SIG-M5 treated with dmso at 0.1 percent for 504 hours (cell line): ENCODE measurements around the gene C22orf31.
"Not testable (repeated sequence)": the region's sequence is repeated elsewhere in the genome, so short reads cannot be mapped to it uniquely, and the experiment has no call there.

Experiments used
- DNase-seq: peaks from one replicate; lab custom pipeline; 2025; ENCODE audit not compliant: unreplicated experiment; lab: John Stamatoyannopoulos, UW

Gene C22orf31

DNA sequence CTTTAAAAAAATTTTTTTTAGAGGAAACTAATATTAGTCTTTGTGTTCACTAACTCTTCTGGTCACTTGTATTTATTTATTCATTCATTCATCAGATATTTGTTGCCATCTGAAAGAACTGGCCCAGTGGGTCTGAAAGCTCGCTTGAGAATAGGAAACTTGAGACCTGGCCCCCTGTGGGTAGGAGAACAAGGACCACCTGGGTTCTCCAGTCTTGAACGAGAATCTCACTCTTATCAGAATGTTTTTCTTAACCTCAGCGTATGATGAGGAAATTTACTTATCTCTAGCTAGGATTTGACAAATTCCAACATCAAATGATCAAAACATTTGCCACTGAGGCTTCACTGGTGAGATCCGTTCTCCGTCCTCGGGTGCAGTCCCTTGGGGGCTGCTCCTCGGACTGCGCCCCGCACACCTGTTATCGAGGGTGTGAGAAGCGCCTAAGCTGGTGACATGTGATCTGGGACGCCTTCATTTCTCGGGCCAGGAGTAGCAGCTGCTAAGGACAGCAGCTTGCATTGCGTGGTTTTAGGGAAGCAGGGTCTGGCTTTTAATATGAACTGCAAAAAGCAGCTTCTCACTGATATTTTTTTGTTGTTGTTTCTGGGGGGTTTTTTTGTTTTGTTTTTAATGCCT is 6.3 kb downstream of the C22orf31 start:
- no peak for DNase-seq

DNA sequence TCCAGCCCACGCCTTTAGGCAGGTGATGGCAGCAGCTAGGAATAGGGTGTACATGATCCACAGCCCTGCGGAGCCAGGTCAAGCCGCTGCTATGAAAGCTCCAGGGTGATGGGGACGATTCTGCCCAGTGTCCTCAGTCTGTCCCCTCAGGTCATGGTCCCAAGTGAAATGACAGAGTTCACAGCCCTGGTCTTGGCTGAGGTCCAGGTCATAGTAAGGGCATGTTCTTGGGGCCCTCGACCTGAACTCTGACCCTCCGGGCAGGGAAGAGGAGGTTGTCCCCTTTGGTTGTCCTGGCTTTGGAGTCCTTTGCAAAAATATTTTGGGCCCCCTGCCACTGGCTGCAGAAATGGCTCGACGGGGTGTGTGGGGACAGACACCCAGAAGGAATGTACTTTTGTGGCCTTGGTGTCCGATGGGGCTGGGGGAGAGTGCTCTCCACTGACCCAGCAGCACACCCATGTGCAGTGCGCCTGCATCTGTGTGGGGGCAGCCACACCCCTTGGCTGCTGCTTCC is 7.3 kb downstream of the C22orf31 start:
- DNase-seq, result no peak

DNA sequence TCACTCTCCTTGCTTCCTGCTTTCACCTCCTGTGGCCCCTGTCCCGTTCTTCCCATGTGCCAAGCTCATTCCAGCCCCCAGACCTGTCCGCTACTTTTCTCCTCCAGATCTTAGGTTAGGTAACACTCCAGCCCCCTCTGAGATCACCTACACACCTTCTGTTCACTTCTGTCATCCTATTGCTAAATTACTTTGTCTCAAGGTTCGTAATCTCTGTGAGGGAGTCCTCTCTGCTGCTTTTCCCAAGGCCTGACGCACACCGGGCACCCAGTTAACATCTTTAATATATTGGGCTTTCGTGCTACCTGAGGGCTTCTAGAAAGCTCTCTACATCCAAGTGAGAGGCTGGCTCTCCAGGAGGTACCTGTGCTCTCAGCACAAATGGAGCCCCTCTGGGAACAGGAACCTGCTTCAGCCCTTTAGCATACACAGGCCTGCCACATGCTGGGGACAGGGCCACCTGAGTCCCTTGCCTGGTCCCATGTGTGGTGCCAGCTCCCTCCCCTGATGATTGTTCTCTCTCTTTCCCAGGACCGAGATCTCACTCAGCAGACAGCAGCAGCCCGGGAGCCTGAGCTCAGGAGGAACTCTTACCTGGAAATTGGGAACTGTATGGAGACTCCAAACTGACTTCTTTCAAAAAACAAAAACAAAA is 8.5 kb downstream of the C22orf31 start:
- DNase-seq, result no peak

DNA sequence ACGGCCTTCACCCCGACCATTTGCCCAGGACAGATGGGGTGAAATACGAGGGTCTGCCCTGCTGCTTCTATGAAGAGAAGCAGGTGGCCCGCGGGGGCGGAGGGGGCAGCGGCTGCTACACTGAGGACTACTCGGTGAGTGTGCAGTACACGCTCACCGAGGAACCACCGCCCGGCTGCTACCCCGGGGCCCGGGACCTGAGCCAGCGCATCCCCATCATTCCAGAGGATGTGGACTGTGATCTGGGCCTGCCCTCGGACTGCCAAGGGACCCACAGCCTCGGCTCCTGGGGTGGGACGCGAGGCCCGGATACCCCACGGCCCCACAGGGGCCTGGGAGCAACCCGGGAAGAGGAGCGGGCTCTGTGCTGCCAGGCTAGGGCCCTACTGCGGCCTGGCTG is 11.2 kb downstream of the C22orf31 start:
- no peak for DNase-seq

DNA sequence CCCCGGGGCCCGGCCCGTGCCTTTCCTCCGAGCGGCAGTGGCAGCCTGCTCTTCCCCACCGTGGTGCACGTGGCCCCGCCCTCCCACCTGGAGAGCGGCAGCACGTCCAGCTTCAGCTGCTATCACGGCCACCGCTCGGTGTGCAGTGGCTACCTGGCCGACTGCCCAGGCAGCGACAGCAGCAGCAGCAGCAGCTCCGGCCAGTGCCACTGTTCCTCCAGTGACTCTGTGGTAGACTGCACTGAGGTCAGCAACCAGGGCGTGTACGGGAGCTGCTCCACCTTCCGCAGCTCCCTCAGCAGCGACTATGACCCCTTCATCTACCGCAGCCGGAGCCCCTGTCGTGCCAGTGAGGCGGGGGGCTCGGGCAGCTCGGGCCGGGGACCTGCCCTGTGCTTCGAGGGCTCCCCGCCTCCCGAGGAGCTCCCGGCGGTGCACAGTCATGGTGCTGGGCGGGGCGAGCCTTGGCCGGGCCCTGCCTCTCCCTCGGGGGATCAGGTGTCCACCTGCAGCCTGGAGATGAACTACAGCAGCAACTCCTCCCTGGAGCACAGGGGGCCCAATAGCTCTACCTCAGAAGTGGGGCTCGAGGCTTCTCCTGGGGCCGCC is 11.9 kb downstream of the C22orf31 start:
- DNase-seq, result no peak

DNA sequence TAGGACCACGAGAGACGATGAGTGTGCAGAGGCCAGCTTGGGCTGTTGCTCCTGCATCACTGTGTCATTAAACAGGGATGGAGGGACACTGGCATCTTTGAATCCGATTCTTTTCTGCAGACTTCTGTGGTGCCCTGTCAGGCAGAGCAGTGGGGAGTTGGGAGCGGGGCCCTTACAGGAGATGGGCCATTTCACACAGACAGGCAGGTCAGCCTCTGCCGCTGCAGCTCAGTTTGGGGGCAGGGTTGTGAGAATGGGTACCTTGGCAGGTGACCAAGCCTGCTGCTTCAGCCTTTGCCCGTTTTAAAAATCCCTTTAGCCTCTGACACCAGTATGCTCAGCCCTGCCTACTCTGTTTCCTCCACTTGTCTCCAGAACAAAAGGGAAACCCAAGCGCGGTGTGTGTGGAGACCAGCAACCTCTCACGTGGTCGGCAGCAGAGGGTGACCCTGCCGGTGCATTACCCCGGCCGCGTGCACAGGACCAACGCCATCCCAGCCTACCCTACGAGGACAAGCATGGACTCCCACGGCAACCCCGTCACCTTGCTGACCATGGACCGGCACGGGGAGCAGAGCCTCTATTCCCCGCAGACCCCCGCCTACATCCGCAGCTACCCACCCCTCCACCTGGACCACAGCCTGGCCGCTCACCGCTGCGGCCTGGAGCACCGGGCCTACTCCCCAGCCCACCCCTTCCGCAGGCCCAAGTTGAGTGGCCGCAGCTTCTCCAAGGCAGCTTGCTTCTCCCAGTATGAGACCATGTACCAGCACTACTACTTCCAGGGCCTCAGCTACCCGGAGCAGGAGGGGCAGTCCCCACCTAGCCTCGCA is 12.6 kb downstream of the C22orf31 start:
- no peak for DNase-seq

DNA sequence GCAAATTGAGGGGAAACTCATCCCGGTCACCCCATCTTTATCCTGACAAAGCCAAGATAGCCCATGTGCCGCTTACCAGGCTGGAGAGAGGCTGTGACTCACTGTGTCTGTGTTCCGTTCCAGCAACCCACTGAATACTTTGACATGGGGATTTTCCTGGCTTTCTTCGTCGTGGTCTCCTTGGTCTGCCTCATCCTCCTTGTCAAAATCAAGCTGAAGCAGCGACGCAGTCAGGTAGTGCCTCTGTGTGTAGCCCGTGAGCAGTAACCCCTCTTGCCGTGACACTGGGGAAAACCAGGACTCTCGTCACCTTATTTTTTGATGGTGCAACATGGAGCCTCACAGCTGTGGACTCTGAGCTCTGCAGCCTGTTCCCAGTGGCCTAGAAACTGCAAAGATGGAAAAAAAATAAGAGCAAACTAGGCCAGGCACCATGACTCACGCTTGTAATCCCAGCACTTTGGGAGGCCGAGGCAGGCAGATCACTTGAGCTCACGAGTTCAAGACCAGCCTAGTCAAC is 16.9 kb downstream of the C22orf31 start:
- DNase-seq, result no peak

DNA sequence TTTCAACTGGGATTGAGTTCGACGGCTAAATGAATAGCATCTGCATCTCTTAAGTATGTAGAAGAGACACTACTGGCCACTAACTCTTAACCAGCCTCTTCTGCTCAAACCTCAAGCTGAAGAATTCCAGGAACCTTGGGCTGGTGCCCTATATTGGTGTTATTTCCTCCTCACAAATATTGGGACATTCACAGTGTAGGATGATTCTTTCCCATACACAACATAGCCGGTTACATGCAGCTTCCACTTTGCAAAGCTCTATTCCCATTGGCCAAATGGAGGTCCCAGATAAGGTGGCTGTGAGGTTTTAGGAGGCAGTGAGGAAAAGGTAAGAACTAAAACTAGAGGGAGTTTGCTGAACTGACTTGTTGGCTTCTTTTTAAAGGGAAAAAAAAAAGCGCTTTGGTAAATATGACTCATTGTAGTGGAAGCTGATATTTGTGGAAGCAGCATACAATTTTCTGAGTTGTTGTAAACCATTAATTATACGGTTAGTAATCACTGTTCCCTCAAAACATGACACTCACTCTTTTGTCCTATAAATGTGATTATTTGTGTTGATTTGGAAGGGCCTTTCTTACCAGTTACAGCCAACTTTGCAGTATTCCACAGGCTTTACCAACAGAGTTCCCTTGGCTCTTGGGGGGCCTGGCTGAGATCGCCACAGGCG is 17.6 kb downstream of the C22orf31 start:
- no peak for DNase-seq

DNA sequence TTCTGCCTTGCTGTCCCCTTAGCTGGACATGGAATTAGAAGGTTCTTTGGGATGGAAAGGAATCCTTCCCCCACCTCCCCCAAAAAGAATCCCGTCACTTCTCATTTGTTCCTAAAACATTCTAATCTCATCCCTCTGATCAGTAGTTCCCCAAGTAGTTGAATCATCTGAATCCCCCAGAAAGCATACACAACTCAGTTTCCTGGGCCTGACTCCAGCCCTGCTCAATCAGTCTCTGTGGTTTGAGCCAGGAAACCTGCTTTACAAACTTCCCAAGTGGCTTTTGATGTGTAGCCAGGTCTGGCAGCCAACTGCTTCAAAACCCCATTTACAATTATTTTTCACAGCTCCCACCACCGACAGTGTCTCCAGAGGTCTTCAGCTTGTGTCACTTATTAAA is 20.2 kb downstream of the C22orf31 start:
- DNase-seq, result no peak

DNA sequence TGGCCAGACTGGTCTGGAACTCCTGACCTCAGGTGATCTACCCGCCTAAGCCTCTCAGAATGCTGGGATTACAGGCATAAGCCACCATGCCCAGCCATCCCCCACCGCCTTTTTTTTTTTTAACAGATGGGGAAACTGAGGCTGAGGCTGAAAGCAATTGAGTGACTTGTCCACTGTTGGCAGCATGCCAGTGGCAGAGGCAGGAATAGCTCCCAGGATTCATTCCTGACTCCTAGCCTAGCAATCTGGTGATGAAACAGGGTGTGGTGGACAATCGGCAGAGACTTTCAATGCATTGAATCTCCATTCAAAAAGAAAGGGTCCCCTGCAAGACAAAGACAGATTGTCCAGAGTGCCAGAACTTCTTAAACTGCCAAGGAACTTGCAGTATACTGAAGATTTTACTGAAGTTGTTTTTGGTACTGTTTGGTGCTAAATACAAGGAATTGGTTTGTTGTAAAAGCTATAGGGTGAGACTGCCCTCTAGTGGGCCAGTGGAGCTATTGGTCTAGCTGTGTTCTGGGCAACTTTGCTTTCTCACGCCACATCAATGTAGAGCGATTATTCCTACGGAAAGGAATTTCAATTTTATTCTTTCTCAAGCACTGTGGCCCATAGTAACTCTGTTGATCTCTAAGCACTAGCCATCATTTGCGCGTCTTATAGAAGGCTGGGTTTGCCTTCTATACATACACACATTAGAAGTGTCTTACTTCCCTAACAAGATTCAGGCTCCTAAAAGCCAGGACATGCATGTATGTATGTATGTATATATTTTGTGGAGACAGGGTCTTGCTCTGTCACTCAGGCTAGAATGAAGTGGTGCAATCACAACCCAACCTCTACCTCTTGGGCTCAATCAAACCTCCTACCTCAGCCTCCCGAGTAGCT is 21.0 kb downstream of the C22orf31 start:
- peak; percentile 64 for DNase-seq

DNA sequence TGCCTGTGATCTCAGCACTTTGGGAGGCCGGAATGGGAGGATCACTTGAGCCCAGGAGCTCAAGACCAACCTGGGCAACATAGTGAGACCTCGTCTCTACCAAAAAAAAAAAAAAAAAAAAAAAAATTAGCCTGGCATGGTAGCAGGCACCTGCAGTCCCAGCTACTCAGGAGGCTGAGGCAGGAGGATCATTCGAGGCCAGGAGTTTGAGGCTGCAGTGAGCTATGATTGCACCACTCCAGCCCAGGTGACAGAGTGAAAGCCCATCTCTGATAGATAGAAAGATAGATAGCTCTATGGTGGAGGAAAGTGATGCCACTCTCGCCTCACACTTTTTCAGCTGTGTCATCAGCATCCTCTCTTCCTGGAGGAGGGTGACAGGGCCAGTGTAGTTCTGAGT is 21.9 kb downstream of the C22orf31 start:
- not testable (repeated sequence) for DNase-seq

DNA sequence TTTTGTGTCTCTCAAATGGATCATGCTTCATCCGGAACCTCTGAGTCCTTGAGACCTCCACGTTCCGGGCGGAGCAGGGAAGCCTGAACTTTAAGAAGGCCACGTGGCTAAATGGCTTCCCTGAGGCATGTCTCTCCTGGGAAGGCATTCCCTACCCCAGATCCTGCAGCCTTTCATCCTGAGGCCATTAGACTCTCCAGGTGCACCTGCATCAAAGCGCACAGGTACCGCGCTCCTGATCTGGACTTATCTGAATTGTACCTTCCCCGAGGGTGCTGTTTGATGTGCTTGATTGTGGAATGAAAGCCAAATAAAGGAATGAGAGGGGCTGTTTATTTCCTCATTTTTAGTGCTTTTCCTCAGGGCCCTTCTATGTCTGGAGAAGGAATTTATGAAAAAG is 22.5 kb downstream of the C22orf31 start:
- DNase-seq, result no peak

DNA sequence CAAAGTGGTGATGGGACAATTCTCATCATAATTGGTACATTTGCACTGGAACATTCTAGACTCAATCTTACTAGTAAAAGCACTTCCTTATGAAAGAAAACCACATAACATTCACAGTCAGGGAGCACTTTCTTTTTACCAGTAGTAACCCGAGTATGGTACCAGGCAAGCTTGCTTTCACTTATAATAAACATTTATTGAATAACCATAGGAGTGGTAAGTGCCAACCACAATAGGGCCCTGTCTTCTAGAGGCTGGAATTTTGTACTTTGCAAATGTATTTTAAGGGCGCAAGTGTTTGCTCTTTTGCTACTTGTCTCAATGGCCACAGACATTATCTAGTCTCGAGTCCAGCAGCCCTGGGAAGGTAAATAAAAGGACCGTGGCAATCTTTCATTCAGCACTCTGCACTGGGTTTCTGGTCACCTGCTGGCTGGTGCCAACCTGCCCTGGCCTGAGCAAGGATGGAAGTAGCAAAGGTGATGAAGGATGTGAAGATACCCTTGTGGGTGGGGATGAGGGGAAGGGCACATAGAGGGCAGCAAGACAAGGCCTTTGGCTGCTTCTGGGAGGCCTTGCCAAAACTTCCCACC is 24.2 kb downstream of the C22orf31 start:
- no peak for DNase-seq

DNA sequence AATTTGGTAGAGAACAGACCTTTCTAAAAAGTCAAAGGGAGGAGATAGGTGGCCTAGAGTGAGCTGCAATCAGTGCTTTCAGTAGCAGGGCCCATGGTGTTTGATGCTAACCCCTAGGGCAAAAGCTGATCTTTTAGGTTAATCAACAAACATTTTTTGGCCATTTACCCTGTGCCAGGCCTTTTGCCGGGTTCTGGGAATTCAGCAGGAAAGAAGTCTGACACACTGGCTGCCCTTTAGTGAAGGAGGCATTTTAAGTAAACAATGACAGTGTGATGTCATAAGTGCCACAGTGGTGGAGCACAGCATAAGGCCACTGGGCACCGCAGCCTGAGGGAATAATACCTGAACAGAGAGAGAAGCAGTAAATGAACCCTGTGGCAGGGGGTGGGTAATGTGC is 29.0 kb downstream of the C22orf31 start:
- DNase-seq, result no peak

DNA sequence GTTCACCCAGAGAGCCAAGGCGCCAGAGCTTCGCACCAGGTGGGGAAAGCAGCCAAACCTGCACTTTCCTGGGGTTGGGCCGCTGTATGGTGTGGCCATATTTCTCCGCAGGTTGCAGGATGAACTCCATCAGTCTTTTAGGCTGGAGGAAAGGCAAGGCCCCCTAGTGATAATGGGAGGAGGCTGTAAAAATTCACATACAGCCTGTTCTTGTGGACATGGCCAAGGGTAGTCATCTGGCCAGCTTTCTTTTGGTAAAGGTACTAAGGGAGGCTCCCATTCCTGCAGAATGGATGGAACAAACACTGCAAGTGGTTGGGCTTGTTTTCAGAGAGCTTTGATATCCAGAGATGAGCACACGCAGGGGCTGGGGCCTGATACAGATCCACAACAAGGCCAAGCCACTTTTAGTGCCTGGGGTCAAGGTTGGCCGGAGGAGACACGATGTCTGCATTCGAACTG is 29.6 kb downstream of the C22orf31 start:
- no peak for DNase-seq

DNA sequence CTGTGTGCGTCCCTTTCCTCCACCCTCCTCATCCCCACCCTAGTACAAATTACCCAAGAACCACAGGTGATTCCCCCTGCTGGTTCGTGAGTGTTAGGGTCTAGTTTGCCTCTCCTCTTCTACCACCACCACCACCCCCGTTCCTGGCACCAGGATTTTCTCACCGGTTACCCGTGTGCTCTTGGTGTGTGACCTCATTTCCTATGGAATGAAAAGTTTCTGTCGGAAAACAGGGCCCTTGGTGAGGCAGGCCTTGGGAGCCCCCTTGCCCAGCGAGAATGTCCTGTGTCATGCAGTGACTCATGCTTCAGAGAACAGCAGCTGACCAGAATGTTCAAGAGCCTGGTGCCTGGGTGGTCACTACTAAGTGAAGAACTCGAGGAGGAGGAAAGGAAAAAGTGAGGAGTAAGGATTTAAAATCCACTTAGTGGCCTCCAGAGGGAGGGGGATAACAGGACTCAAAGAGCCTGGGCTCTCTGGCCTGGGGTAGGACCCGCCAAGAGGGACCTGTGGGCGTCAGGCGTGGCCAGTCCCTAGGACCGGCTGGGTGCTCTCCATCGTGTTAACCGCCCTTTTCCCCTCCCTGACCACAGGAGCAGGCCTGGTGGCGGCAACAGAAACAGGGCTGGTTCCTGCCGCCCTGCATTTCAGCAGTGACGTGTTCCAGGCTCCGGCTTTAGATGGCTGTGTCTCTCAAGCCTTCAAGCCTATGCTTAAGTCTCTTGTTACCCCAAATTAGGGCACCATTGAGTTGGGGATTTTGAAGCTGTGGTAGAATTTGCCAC is 30.2 kb downstream of the C22orf31 start:
- DNase-seq, result no peak

DNA sequence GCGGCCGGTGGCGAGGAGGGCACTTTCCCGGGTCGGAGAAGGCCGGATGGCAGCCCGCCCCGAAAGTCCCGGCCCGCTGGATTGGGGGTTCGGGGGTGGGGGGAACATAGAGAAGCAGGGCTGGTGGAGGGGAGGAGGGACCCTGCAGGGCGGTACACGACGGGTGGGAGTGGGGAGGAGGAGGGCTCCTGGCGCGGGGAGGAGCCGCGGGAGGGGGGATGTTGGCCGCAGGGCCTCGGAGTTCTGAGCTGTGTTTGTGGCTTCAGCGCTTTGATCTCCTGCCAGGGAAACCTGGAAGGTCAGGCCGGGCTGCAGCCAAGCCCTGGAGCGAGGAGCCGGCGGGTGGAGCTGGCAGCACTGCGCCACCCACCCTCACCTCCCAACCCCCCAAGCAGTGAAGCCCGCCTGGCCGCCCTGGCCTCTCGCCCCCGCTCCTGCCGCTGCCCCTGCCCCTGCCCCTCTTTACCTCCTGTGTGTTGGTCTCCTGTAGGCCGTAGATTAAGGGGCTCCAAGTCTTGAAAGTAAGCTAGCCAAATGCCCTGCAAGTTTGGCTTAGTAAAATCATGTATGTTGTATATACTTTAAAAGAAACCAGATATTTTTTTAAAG is 30.9 kb downstream of the C22orf31 start:
- DNase-seq, result no peak

DNA sequence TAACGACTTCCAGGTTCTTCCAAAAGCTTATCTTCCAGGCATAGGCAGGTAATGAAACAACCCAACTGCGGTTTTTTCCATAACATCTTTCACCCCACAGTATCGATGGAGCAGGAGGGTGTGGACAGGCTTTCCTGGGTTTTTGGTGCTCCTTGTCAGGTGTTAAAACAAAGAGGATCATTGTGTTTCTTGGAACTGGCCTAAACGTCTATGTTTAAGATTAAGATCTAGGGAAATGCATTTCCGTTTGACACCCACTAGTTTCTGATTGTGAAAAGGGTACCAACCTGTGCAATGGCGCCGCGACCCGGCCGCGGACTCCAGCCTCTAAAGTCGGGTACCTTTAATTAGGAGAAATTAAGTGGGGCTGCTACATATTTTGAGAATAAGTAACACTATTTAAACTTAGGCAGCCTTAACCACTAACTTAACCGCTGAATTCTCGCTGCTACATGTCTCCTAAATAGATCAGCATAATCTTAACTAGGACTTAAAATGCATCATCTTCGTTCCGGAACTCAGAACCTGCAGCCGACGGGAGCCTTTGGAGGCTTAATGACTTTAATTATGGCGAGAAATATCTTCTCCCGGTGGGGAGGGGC is 31.5 kb downstream of the C22orf31 start:
- DNase-seq, result no peak
